Subcutaneous preadipocyte (primary cell): ENCODE data around the gene RRAD. TPM values are rescaled to one million over a fixed set of nuclear protein-coding genes. Genes with fewer than 3 reads are reported as not detected.

Experiments used
- total RNA-seq: library from RNA; depleted of rRNA; stranded (reverse); fragments of >200 nt; gene quantifications from 2 replicates; pipeline ENCODE4 v1.2.3, GENCODE V29; 2012

RRAD gene
- 0.98 and 1.5 TPM in 2 replicates for total RNA-seq

GRCh38 chr16:66925322-66925840 lies at the start of gene RRAD:
TSS of gene RRAD (minus strand) at chr16:66925535. CDS start at chr16:66925179, 356 bp downstream.

GRCh38 chr16:66961065-66961744 lies 35.9 kb upstream of the RRAD start, which contains the start of gene CES3:
TSS of gene CES3 (plus strand) at chr16:66961266. CDS start at chr16:66961308, 42 bp downstream.

GRCh38 chr16:66935314-66936011 lies 10.1 kb upstream of the RRAD start, which contains the start of gene CES2:
TSS of gene CES2 (plus strand) at chr16:66935516. CDS start at chr16:66935636, 120 bp downstream.

GRCh38 chr16:66934138-66934838 lies 9.0 kb upstream of the RRAD start, which contains the start of gene CIAO2B:
TSS of gene CIAO2B (minus strand) at chr16:66934402. CDS start at chr16:66934364, 38 bp downstream.

GRCh38 chr16:66918803-66919568 lies 6.3 kb downstream of the RRAD start, which contains the start of gene CDH16:
TSS of gene CDH16 (minus strand) at chr16:66918885. CDS start at chr16:66918065, 820 bp downstream.

GRCh38 chr16:66880288-66881013 lies 44.9 kb downstream of the RRAD start, which contains the start of gene PDP2:
TSS of gene PDP2 (plus strand) at chr16:66880515. CDS start at chr16:66884285, 3,770 bp downstream.

Other genes with a start within 250 kb of the RRAD start
- gene CMTM4, start 228.8 kb downstream of the RRAD start, total RNA-seq = 16.9 and 20.3 TPM in 2 replicates
- gene DYNC1LI2, start 173.9 kb downstream of the RRAD start, total RNA-seq = 67.6 and 76.4 TPM in 2 replicates
- not detected in 2 replicates for gene TERB1, start 124.0 kb downstream of the RRAD start, total RNA-seq
- gene NAE1, start 94.6 kb downstream of the RRAD start, total RNA-seq = 79.4 and 81.3 TPM in 2 replicates
- not detected in 2 replicates for gene CA7, start 81.1 kb downstream of the RRAD start, total RNA-seq
- gene PDP2, start 45.0 kb downstream of the RRAD start, total RNA-seq = 8.8 and 14.3 TPM in 2 replicates
- not detected in 2 replicates for gene CDH16, start 6.7 kb downstream of the RRAD start, total RNA-seq
- gene CIAO2B, start 8.9 kb upstream of the RRAD start, total RNA-seq = 92.9 and 125 TPM in 2 replicates
- 34.2 and 39.3 TPM in 2 replicates for gene CES2, start 10.0 kb upstream of the RRAD start, total RNA-seq
- under 0.01 TPM in 2 replicates for gene CES3, start 35.7 kb upstream of the RRAD start, total RNA-seq
- 1.1 and 1.4 TPM in 2 replicates for gene CES4A, start 63.1 kb upstream of the RRAD start, total RNA-seq
- gene CBFB, start 103.6 kb upstream of the RRAD start, total RNA-seq = 49.2 and 85.2 TPM in 2 replicates
- 11.4 and 14.9 TPM in 2 replicates for gene PHAF1, start 184.4 kb upstream of the RRAD start, total RNA-seq
- 15.4 and 23.1 TPM in 2 replicates for gene B3GNT9, start 225.5 kb upstream of the RRAD start, total RNA-seq
- 12.1 and 14.7 TPM in 2 replicates for gene TRADD, start 234.4 kb upstream of the RRAD start, total RNA-seq
- 10.8 and 19.5 TPM in 2 replicates for gene FBXL8, start 234.4 kb upstream of the RRAD start, total RNA-seq
- gene HSF4, start 239.2 kb upstream of the RRAD start, total RNA-seq = 2.7 and 6.2 TPM in 2 replicates
- gene NOL3, start 245.0 kb upstream of the RRAD start, total RNA-seq = 5.9 and 7.3 TPM in 2 replicates